A172 (cell line): Measurements from ENCODE around the gene ARL5C. TPM values are rescaled to one million over a fixed set of nuclear protein-coding genes. Genes with fewer than 3 reads are reported as not detected.

Experiments used
- DNase-seq: peaks from one replicate; pipeline ENCODE4 v3.0.0-alpha.2; 2015; ENCODE audit warnings: low spot score
- total RNA-seq: library from RNA; depleted of rRNA; stranded (reverse); fragments of >200 nt; shearing (Covaris generic); gene quantifications from 2 replicates; pipeline ENCODE4 v1.2.3, GENCODE V29; 2014; rRNA removed

Gene ARL5C
- not detected in 2 replicates for total RNA-seq

- no peak for DNase-seq
Measured at GRCh38 chr17:39165841-39166349, at the start of gene ARL5C. TSS of gene ARL5C (minus strand) at chr17:39166161. CDS start at chr17:39165760, 401 bp downstream.

GRCh38 chr17:39213852-39214251 lies 47.9 kb upstream of the ARL5C start:
- DNase-seq: peak; percentile 81

- no peak for DNase-seq
Measured at GRCh38 chr17:39212841-39213480, 47.0 kb upstream of the ARL5C start.

- no peak for DNase-seq
Measured at GRCh38 chr17:39212195-39212810, 46.3 kb upstream of the ARL5C start.

- no peak for DNase-seq
Measured at GRCh38 chr17:39210093-39210434, 44.1 kb upstream of the ARL5C start.

GRCh38 chr17:39209317-39210092 lies 43.5 kb upstream of the ARL5C start:
- DNase-seq: no peak

GRCh38 chr17:39208893-39209292 lies 42.9 kb upstream of the ARL5C start:
- no peak for DNase-seq

GRCh38 chr17:39208136-39208535 lies 42.2 kb upstream of the ARL5C start:
- no peak for DNase-seq

GRCh38 chr17:39205112-39205526 lies 39.2 kb upstream of the ARL5C start:
- no peak for DNase-seq

- no peak for DNase-seq
Measured at GRCh38 chr17:39204245-39204644, 38.3 kb upstream of the ARL5C start.

GRCh38 chr17:39200957-39201510 lies 35.1 kb upstream of the ARL5C start:
- no peak for DNase-seq

- DNase-seq: no peak
Measured at GRCh38 chr17:39200070-39200879, 34.3 kb upstream of the ARL5C start, which contains the start of gene RPL19. TSS of gene RPL19 (plus strand) at chr17:39200283. CDS start at chr17:39200345, 62 bp downstream.

GRCh38 chr17:39199820-39200069 lies 33.8 kb upstream of the ARL5C start:
- DNase-seq: peak; percentile 89

- DNase-seq: no peak
Measured at GRCh38 chr17:39198186-39198566, 32.2 kb upstream of the ARL5C start.

- DNase-seq: peak; percentile 62
Measured at GRCh38 chr17:39197380-39198185, 31.6 kb upstream of the ARL5C start, which contains the start of gene CACNB1. TSS of gene CACNB1 (minus strand) at chr17:39197669. CDS start at chr17:39197495, 174 bp downstream.

- peak; percentile 65 for DNase-seq
Measured at GRCh38 chr17:39196808-39197291, 30.9 kb upstream of the ARL5C start.

- DNase-seq: peak; percentile 51
Measured at GRCh38 chr17:39196241-39196807, 30.4 kb upstream of the ARL5C start.

GRCh38 chr17:39195568-39196160 lies 29.7 kb upstream of the ARL5C start:
- DNase-seq: no peak

- DNase-seq: no peak
Measured at GRCh38 chr17:39194985-39195524, 29.1 kb upstream of the ARL5C start.
